Measurements from ENCODE around the gene NARS2.

The NARS2 gene

GRCh38 chr11:78540256-78540655, 34.4 kb downstream of the NARS2 start:
- no peaks in the 10 kb centered on the region for H3K9me3 ChIP-seq (ENCODE audit: control insufficient read depth, low read length)

DNA sequence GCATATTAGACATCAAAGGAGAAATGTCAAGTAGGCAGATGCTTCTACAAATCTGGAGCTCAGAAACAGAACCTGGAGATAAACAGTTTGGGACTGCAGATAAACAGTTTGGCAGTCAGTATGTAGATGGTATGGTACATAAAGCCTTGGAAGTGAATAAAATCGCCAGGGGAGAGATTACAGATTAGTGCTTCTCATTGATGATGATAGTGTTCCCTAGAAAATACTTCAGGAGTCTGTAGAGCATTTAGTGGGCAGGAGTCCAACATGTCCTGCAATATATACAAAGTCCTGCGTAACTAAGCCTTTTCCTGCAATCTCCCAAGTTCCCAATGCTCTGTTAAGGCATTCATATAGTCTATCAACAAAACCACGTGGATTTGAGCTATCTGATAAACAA, 35.2 kb downstream of the NARS2 start:
- H3K18ac ChIP-seq (ENCODE audit: low read depth in 1 of 2, low read length in 2 of 2), result no peak overlapping the region
- peak; percentile 75 for DNase-seq

More at GRCh38 chr11:78540256-78540655, 34.4 kb downstream of the NARS2 start:
- Histone ChIP-seq H3K27me3 (ENCODE audit: control insufficient read depth in 1 of 2, insufficient read depth in 1 of 2, low read length in 2 of 2) (no peaks in the 10 kb centered on the region), H4K8ac (ENCODE audit: low read length) (no peak overlapping the region), H3K79me1 (replicated peaks; ENCODE audit: low read length, poor library complexity, severe bottlenecking) (peaks cover 5% of the 10 kb centered on the region), H3K9ac (ENCODE audit: low read length) (no peak overlapping the region), H3K18ac (ENCODE audit: low read depth in 1 of 2, low read length in 2 of 2) (no peak overlapping the region), H2BK120ac (ENCODE audit: low read depth, low read length) (no peak overlapping the region), H2AFZ (ENCODE audit: low read depth, low read length) (no peak overlapping the region), H4K91ac (ENCODE audit: low read length) (no peak overlapping the region), H3K23ac (ENCODE audit: low read length in 2 of 2) (no peak overlapping the region), H3K36me3 (ENCODE audit: control insufficient read depth in 1 of 2, insufficient read depth in 2 of 2, low read depth in 1 of 2, low read length in 2 of 2) (peaks cover 0 to 7% of the 10 kb centered on the region in 2 experiments), H3K27ac (ENCODE audit: low read length, poor library complexity, severe bottlenecking) (no peak overlapping the region), H2BK12ac (ENCODE audit: low read length in 2 of 2) (no peak overlapping the region), H3K4me1 (ENCODE audit: control insufficient read depth, insufficient read depth, low read depth, low read length) (no peaks in the 10 kb centered on the region), H2BK15ac (ENCODE audit: low read depth, poor library complexity, severe bottlenecking) (no peak overlapping the region), H2BK5ac (ENCODE audit: low read depth, low read length, poor library complexity, severe bottlenecking) (no peak overlapping the region), H3K4me2 (ENCODE audit: low read length, poor library complexity, severe bottlenecking) (no peak overlapping the region), H3K4me3 (ENCODE audit: insufficient read depth in 1 of 2, low read depth in 1 of 2, low read length in 2 of 2) (no peak overlapping the region), H2AK5ac (ENCODE audit: low read length, severe bottlenecking) (no peak overlapping the region), H3K4ac (ENCODE audit: low read depth in 1 of 2, low read length in 2 of 2) (no peak overlapping the region), H3K14ac (ENCODE audit: low read length in 2 of 2) (no peak overlapping the region)
- 86% methylated on average over 2 of the region's 2 CpGs for WGBS
- DNase-seq, result no peak

DNA sequence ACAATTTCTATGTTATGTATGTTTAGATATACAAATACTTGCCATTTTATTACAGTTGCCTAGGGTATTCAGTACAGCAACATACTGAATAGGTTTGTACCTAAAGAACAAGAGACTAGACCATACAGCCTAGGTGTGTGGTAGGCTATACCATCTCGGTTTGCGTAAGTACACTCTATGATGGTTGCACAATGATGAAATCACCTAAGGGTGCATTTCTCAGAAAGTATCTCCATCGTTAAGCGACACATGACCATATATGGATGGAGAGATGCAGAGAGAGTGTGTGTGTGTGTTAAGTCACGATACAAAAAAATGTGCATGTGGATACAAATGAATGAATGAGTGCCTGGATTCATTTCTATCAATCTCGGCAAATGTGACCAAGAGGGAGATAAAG, 37.7 kb downstream of the NARS2 start:
- Histone ChIP-seq H3K9me3 (ENCODE audit: control insufficient read depth, low read length) (no peaks in the 10 kb centered on the region), H3K9ac (ENCODE audit: low read length) (no peak overlapping the region), H3K4me3 (ENCODE audit: insufficient read depth in 1 of 2, low read depth in 1 of 2, low read length in 2 of 2) (no peak overlapping the region), H3K4ac (ENCODE audit: low read depth in 1 of 2, low read length in 2 of 2) (no peak overlapping the region), H2BK5ac (ENCODE audit: low read depth, low read length, poor library complexity, severe bottlenecking) (no peak overlapping the region), H3K27me3 (ENCODE audit: control insufficient read depth in 1 of 2, insufficient read depth in 1 of 2, low read length in 2 of 2) (no peaks in the 10 kb centered on the region), H3K23ac (ENCODE audit: low read length in 2 of 2) (no peak overlapping the region), H2BK15ac (ENCODE audit: low read depth, poor library complexity, severe bottlenecking) (no peak overlapping the region), H4K8ac (ENCODE audit: low read length) (no peak overlapping the region), H3K79me1 (replicated peaks; ENCODE audit: low read length, poor library complexity, severe bottlenecking) (peaks cover 3% of the 10 kb centered on the region), H3K18ac (ENCODE audit: low read depth in 1 of 2, low read length in 2 of 2) (no peak overlapping the region), H3K36me3 (ENCODE audit: control insufficient read depth in 1 of 2, insufficient read depth in 2 of 2, low read depth in 1 of 2, low read length in 2 of 2) (peaks cover 0 to 16% of the 10 kb centered on the region in 2 experiments), H4K91ac (ENCODE audit: low read length) (no peak overlapping the region), H2BK12ac (ENCODE audit: low read length in 2 of 2) (no peak overlapping the region), H3K4me1 (ENCODE audit: control insufficient read depth, insufficient read depth, low read depth, low read length) (peaks cover 2% of the 10 kb centered on the region), H2AFZ (ENCODE audit: low read depth, low read length) (no peak overlapping the region), H3K4me2 (ENCODE audit: low read length, poor library complexity, severe bottlenecking) (no peak overlapping the region), H3K14ac (ENCODE audit: low read length in 2 of 2) (no peak overlapping the region), H2AK5ac (ENCODE audit: low read length, severe bottlenecking) (no peak overlapping the region), H2BK120ac (ENCODE audit: low read depth, low read length) (no peak overlapping the region), H3K27ac (ENCODE audit: low read length, poor library complexity, severe bottlenecking) (no peak overlapping the region)
- 96% methylated on average over 6 of the region's 6 CpGs for WGBS
- DNase-seq, result no peak

More for the DNA sequence above, 35.2 kb downstream of the NARS2 start:
- Histone ChIP-seq H2AFZ (ENCODE audit: low read depth, low read length) (no peak overlapping the region), H2BK120ac (ENCODE audit: low read depth, low read length) (no peak overlapping the region), H4K91ac (ENCODE audit: low read length) (no peak overlapping the region), H3K27ac (ENCODE audit: low read length, poor library complexity, severe bottlenecking) (no peak overlapping the region), H3K9ac (ENCODE audit: low read length) (no peak overlapping the region), H3K4me2 (ENCODE audit: low read length, poor library complexity, severe bottlenecking) (no peak overlapping the region), H2BK5ac (ENCODE audit: low read depth, low read length, poor library complexity, severe bottlenecking) (no peak overlapping the region), H2BK12ac (ENCODE audit: low read length in 2 of 2) (no peak overlapping the region), H2AK5ac (ENCODE audit: low read length, severe bottlenecking) (no peak overlapping the region), H3K36me3 (ENCODE audit: control insufficient read depth in 1 of 2, insufficient read depth in 2 of 2, low read depth in 1 of 2, low read length in 2 of 2) (peaks cover 0 to 13% of the 10 kb centered on the region in 2 experiments), H4K8ac (ENCODE audit: low read length) (no peak overlapping the region), H3K4ac (ENCODE audit: low read depth in 1 of 2, low read length in 2 of 2) (no peak overlapping the region), H3K4me3 (ENCODE audit: insufficient read depth in 1 of 2, low read depth in 1 of 2, low read length in 2 of 2) (no peak overlapping the region), H2BK15ac (ENCODE audit: low read depth, poor library complexity, severe bottlenecking) (no peak overlapping the region), H3K14ac (ENCODE audit: low read length in 2 of 2) (no peak overlapping the region), H3K9me3 (ENCODE audit: control insufficient read depth, low read length) (no peaks in the 10 kb centered on the region), H3K27me3 (ENCODE audit: control insufficient read depth in 1 of 2, insufficient read depth in 1 of 2, low read length in 2 of 2) (no peaks in the 10 kb centered on the region), H3K79me1 (replicated peaks; ENCODE audit: low read length, poor library complexity, severe bottlenecking) (peaks cover 5% of the 10 kb centered on the region), H3K23ac (ENCODE audit: low read length in 2 of 2) (no peak overlapping the region), H3K4me1 (ENCODE audit: control insufficient read depth, insufficient read depth, low read depth, low read length) (no peaks in the 10 kb centered on the region)
- 100% methylated on average over 1 of the region's 3 CpGs for WGBS

DNA sequence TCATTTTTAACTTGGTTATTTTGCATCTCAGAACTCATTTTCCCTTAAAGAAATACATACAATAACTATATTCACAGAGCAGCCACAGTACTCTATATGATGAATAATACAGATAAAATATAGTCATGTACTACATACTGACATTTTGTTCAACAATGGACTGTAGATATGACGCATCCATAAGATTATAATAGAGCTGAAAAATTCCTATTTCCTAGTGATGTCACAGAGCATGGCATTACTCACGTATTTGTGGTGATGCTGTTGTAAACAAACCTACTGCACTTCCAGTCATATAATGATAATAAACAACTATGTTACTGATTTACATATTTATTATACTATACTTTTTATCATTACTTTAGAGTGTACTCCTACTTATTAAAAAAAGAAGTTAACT, 38.7 kb downstream of the NARS2 start:
- Histone ChIP-seq H3K9ac (ENCODE audit: low read length) (no peak overlapping the region), H2AK5ac (ENCODE audit: low read length, severe bottlenecking) (no peak overlapping the region), H3K9me3 (ENCODE audit: control insufficient read depth, low read length) (no peaks in the 10 kb centered on the region), H3K27ac (ENCODE audit: low read length, poor library complexity, severe bottlenecking) (no peak overlapping the region), H3K23ac (ENCODE audit: low read length in 2 of 2) (no peak overlapping the region), H4K8ac (ENCODE audit: low read length) (no peak overlapping the region), H2BK15ac (ENCODE audit: low read depth, poor library complexity, severe bottlenecking) (no peak overlapping the region), H4K91ac (ENCODE audit: low read length) (no peak overlapping the region), H2AFZ (ENCODE audit: low read depth, low read length) (no peak overlapping the region), H3K18ac (ENCODE audit: low read depth in 1 of 2, low read length in 2 of 2) (no peak overlapping the region), H3K4me1 (ENCODE audit: control insufficient read depth, insufficient read depth, low read depth, low read length) (peaks cover 2% of the 10 kb centered on the region), H2BK120ac (ENCODE audit: low read depth, low read length) (no peak overlapping the region), H3K79me1 (replicated peaks; ENCODE audit: low read length, poor library complexity, severe bottlenecking) (peaks cover 3% of the 10 kb centered on the region), H2BK12ac (ENCODE audit: low read length in 2 of 2) (no peak overlapping the region), H3K36me3 (ENCODE audit: control insufficient read depth in 1 of 2, insufficient read depth in 2 of 2, low read depth in 1 of 2, low read length in 2 of 2) (peaks cover 0 to 16% of the 10 kb centered on the region in 2 experiments), H3K4ac (ENCODE audit: low read depth in 1 of 2, low read length in 2 of 2) (no peak overlapping the region), H3K4me3 (ENCODE audit: insufficient read depth in 1 of 2, low read depth in 1 of 2, low read length in 2 of 2) (no peak overlapping the region), H3K27me3 (ENCODE audit: control insufficient read depth in 1 of 2, insufficient read depth in 1 of 2, low read length in 2 of 2) (no peaks in the 10 kb centered on the region), H3K14ac (ENCODE audit: low read length in 2 of 2) (no peak overlapping the region), H3K4me2 (ENCODE audit: low read length, poor library complexity, severe bottlenecking) (no peak overlapping the region), H2BK5ac (ENCODE audit: low read depth, low read length, poor library complexity, severe bottlenecking) (no peak overlapping the region)
- peak; percentile 77 for DNase-seq
- WGBS, result no CpG with 5 or more reads among the region's 2 CpGs

Data from mesenchymal stem cell (in vitro differentiated cells and primary cell).